ENCODE data around the gene RNASEH1. TPM values are rescaled to one million over a fixed set of nuclear protein-coding genes. Genes with fewer than 3 reads are reported as not detected.

The RNASEH1 gene
- total and polyA plus RNA-seq, 2 of the 13 experiments (the other 11 are each of a cell fraction or from before 2014, with no cell fraction given) = 14.5 to 57.4 TPM

GRCh38 chr2:3598197-3598910 lies 40.2 kb upstream of the RNASEH1 start (continued):
- TF ChIP-seq FOXA1 (IDR thresholded peaks at IDR 0.05) = no peak
- TF ChIP-seq FOXA1 (CRISPR knock-in tag; IDR thresholded peaks at IDR 0.05) = peak; percentile 41; the same call in 1 of the 2 replicates
- no peak for TF ChIP-seq ZFP36L2 (CRISPR knock-in tag; IDR thresholded peaks at IDR 0.05)
- TF ChIP-seq ARID5B (CRISPR knock-in tag; IDR thresholded peaks at IDR 0.05) = no peak
- no peak for TF ChIP-seq SALL2 (CRISPR knock-in tag; IDR thresholded peaks at IDR 0.05)
- no peak for TF ChIP-seq SNAPC2 (CRISPR knock-in tag; IDR thresholded peaks at IDR 0.05)
- TF ChIP-seq ZNF260 (CRISPR knock-in tag; IDR thresholded peaks at IDR 0.05; ENCODE audit: borderline replicate concordance, low read depth) = no peak
- no peak for TF ChIP-seq TFE3 (CRISPR knock-in tag; IDR thresholded peaks at IDR 0.05)
- TF ChIP-seq ZBTB20 (CRISPR knock-in tag; IDR thresholded peaks at IDR 0.05; ENCODE audit: borderline replicate concordance, low read depth) = no peak
- 0 out of 2 replicates have a peak, but pooled peaks have one; percentile 43 for TF ChIP-seq ZNF468 (CRISPR knock-in tag; IDR thresholded peaks at IDR 0.05)
- TF ChIP-seq PREB (CRISPR knock-in tag; IDR thresholded peaks at IDR 0.05) = no peak
- TF ChIP-seq ZNF557 (CRISPR knock-in tag; IDR thresholded peaks at IDR 0.05) = no peak
- TF ChIP-seq ZNF335 (CRISPR knock-in tag; IDR thresholded peaks at IDR 0.05) = no peak
- TF ChIP-seq, protein P1, sequence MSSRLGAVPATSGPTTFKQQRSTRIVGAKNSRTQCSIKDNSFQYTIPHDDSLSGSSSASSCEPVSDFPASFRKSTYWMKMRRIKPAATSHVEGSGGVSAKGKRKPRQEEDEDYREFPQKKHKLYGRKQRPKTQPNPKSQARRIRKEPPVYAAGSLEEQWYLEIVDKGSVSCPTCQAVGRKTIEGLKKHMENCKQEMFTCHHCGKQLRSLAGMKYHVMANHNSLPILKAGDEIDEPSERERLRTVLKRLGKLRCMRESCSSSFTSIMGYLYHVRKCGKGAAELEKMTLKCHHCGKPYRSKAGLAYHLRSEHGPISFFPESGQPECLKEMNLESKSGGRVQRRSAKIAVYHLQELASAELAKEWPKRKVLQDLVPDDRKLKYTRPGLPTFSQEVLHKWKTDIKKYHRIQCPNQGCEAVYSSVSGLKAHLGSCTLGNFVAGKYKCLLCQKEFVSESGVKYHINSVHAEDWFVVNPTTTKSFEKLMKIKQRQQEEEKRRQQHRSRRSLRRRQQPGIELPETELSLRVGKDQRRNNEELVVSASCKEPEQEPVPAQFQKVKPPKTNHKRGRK (CRISPR knock-in tag; IDR thresholded peaks at IDR 0.05) = no peak
- TF ChIP-seq ZNF142 (CRISPR knock-in tag; IDR thresholded peaks at IDR 0.05) = no peak

Data from HepG2 (cell line).